LNCAP (cell line): Measurements from ENCODE around the gene ATP5F1D.

Experiments
- TF ChIP-seq, protein P1 (sequence below): fragments of 450-650 bp; IDR thresholded peaks from 2 replicates; pipeline ENCODE4 v1.5.1; 2017; ENCODE audit warnings: mild to moderate bottlenecking

ATP5F1D gene

GRCh38 chr19:1278074-1278473 is 36.5 kb downstream of the ATP5F1D start:
- TF ChIP-seq, protein P1, sequence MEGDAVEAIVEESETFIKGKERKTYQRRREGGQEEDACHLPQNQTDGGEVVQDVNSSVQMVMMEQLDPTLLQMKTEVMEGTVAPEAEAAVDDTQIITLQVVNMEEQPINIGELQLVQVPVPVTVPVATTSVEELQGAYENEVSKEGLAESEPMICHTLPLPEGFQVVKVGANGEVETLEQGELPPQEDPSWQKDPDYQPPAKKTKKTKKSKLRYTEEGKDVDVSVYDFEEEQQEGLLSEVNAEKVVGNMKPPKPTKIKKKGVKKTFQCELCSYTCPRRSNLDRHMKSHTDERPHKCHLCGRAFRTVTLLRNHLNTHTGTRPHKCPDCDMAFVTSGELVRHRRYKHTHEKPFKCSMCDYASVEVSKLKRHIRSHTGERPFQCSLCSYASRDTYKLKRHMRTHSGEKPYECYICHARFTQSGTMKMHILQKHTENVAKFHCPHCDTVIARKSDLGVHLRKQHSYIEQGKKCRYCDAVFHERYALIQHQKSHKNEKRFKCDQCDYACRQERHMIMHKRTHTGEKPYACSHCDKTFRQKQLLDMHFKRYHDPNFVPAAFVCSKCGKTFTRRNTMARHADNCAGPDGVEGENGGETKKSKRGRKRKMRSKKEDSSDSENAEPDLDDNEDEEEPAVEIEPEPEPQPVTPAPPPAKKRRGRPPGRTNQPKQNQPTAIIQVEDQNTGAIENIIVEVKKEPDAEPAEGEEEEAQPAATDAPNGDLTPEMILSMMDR = no peak

GRCh38 chr19:1278713-1279660 is 37.4 kb downstream of the ATP5F1D start:
- TF ChIP-seq, protein P1 = no peak

DNA sequence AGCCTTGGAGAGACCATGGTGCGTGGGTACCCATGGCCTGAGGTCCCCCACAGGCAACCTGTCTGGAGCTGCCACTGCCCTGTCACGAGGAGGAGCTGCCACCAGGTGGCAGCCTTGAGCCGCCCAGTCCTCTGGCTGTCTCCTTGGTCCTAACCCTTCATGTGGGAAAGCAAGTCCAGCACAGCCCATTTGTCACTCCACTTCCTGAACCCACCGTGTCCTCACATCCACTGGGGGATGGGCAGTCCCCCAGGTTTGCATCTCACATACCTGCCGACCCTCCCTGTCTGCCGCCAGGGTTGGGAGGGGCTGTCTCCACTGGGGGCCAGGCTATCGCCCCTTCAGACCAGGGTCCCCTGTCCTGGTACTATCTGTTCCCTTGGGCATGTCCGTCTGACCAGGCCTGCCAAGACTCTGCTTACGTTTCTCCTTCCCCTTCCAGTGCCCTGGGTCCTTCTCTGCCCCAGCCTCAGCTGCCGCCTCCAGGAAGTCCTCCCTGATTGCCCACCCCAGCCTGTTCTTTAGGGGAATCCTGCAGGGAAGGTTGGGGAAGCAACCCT is 38.3 kb downstream of the ATP5F1D start:
- TF ChIP-seq, protein P1 = peak; percentile 97

GRCh38 chr19:1280636-1281568 is 39.4 kb downstream of the ATP5F1D start:
- TF ChIP-seq, protein P1 = no peak

DNA sequence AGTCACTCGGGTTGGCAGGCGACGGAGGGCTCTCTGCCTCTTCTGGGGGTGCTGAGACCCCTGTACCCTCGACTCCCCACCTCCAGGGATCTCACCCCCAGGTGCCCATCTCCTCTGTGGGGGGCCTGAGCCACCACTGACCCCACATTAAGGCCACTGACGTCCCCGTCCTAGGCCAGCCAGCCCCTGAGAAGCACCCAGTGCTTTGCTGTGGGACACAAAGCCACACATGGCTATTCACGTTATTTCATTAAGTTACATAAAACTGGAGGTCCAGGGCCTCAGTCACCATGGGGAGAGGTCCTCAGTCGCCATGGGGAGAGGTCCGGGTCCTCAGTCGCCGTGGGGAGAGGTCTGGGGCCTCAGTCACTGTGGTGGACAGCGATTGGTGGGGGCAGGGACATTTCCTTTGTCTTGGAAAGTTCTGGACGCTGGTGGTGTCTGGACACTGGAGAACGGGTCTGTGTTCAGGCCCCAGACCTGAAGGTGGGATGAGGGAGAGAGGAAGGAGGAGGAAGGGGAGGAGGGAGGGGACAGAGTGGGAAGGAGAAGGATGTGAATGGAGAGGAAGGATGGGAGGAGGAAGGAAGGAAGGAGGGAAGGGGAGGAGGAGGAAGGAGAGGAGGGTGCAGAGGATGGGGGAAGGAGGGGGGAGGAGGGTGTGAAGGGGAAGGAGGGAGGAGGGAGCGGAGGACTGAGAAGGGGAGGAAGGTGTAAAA is 40.2 kb downstream of the ATP5F1D start:
- TF ChIP-seq, protein P1 = no peak

- TF ChIP-seq, protein P1 = no peak
These were observed 41.1 kb downstream of the ATP5F1D start for GRCh38 chr19:1282588-1283206.
